ENCODE results near the gene MARCHF10.

MARCHF10 gene

GRCh38 chr17:62797959-62798358 is 10.2 kb downstream of the MARCHF10 start:
- Histone ChIP-seq H3K23ac (ENCODE audit: low read length in 2 of 2) (no peak overlapping the region), H3K9ac (ENCODE audit: low read length) (no peak overlapping the region), H3K4me2 (ENCODE audit: low read length, poor library complexity, severe bottlenecking) (no peak overlapping the region), H2BK12ac (ENCODE audit: low read length in 2 of 2) (no peak overlapping the region), H3K27me3 (ENCODE audit: control insufficient read depth in 1 of 2, insufficient read depth in 1 of 2, low read length in 2 of 2) (peaks cover 0 to 15% of the 10 kb centered on the region in 2 experiments), H3K4me3 (ENCODE audit: insufficient read depth in 1 of 2, low read depth in 1 of 2, low read length in 2 of 2) (no peak overlapping the region), H2BK15ac (ENCODE audit: low read depth, poor library complexity, severe bottlenecking) (no peak overlapping the region), H3K79me1 (replicated peaks; ENCODE audit: low read length, poor library complexity, severe bottlenecking) (no peaks in the 10 kb centered on the region), H3K36me3 (ENCODE audit: control insufficient read depth in 1 of 2, insufficient read depth in 2 of 2, low read depth in 1 of 2, low read length in 2 of 2) (no peaks in the 10 kb centered on the region), H2BK120ac (ENCODE audit: low read depth, low read length) (no peak overlapping the region), H4K8ac (ENCODE audit: low read length) (no peak overlapping the region), H3K9me3 (ENCODE audit: control insufficient read depth, low read length) (no peaks in the 10 kb centered on the region), H2BK5ac (ENCODE audit: low read depth, low read length, poor library complexity, severe bottlenecking) (no peak overlapping the region), H3K27ac (ENCODE audit: low read length, poor library complexity, severe bottlenecking) (no peak overlapping the region), H3K18ac (ENCODE audit: low read depth in 1 of 2, low read length in 2 of 2) (no peak overlapping the region), H3K14ac (ENCODE audit: low read length in 2 of 2) (no peak overlapping the region), H3K4ac (ENCODE audit: low read depth in 1 of 2, low read length in 2 of 2) (no peak overlapping the region), H2AK5ac (ENCODE audit: low read length, severe bottlenecking) (no peak overlapping the region), H3K4me1 (ENCODE audit: control insufficient read depth, insufficient read depth, low read depth, low read length) (peaks cover 5% of the 10 kb centered on the region), H4K91ac (ENCODE audit: low read length) (no peak overlapping the region), H2AFZ (ENCODE audit: low read depth, low read length) (no peak overlapping the region)
- DNase-seq = peak; percentile 39

GRCh38 chr17:62796291-62796690 is 11.8 kb downstream of the MARCHF10 start:
- H3K14ac ChIP-seq (ENCODE audit: low read length in 2 of 2) = no peak overlapping the region
- no peak overlapping the region for H4K8ac ChIP-seq (ENCODE audit: low read length)
- H4K91ac ChIP-seq (ENCODE audit: low read length) = no peak overlapping the region
- H3K9ac ChIP-seq (ENCODE audit: low read length) = no peak overlapping the region
- no peaks in the 10 kb centered on the region for H3K79me1 ChIP-seq (replicated peaks; ENCODE audit: low read length, poor library complexity, severe bottlenecking)
- H3K27ac ChIP-seq (ENCODE audit: low read length, poor library complexity, severe bottlenecking) = no peak overlapping the region
- H2AFZ ChIP-seq (ENCODE audit: low read depth, low read length) = no peak overlapping the region
- 88% methylated on average over 1 of the region's 1 CpG for WGBS
- no peak overlapping the region for H2BK15ac ChIP-seq (ENCODE audit: low read depth, poor library complexity, severe bottlenecking)
- no peak overlapping the region for H3K4me2 ChIP-seq (ENCODE audit: low read length, poor library complexity, severe bottlenecking)
- no peak overlapping the region for H2AK5ac ChIP-seq (ENCODE audit: low read length, severe bottlenecking)
- peaks cover 0 to 4% of the 10 kb centered on the region in 2 experiments for H3K27me3 ChIP-seq (ENCODE audit: control insufficient read depth in 1 of 2, insufficient read depth in 1 of 2, low read length in 2 of 2)
- no peaks in the 10 kb centered on the region for H3K9me3 ChIP-seq (ENCODE audit: control insufficient read depth, low read length)
- no peak for DNase-seq
- H2BK120ac ChIP-seq (ENCODE audit: low read depth, low read length) = no peak overlapping the region
- no peak overlapping the region for H3K18ac ChIP-seq (ENCODE audit: low read depth in 1 of 2, low read length in 2 of 2)
- H3K36me3 ChIP-seq (ENCODE audit: control insufficient read depth in 1 of 2, insufficient read depth in 2 of 2, low read depth in 1 of 2, low read length in 2 of 2) = no peaks in the 10 kb centered on the region
- no peak overlapping the region for H2BK5ac ChIP-seq (ENCODE audit: low read depth, low read length, poor library complexity, severe bottlenecking)
- no peak overlapping the region for H3K4ac ChIP-seq (ENCODE audit: low read depth in 1 of 2, low read length in 2 of 2)
- no peak overlapping the region for H2BK12ac ChIP-seq (ENCODE audit: low read length in 2 of 2)
- H3K23ac ChIP-seq (ENCODE audit: low read length in 2 of 2) = no peak overlapping the region
- H3K4me3 ChIP-seq (ENCODE audit: insufficient read depth in 1 of 2, low read depth in 1 of 2, low read length in 2 of 2) = no peak overlapping the region
- H3K4me1 ChIP-seq (ENCODE audit: control insufficient read depth, insufficient read depth, low read depth, low read length) = peaks cover 12% of the 10 kb centered on the region

- Histone ChIP-seq H3K4me2 (ENCODE audit: low read length, poor library complexity, severe bottlenecking) (no peak overlapping the region), H3K14ac (ENCODE audit: low read length in 2 of 2) (no peak overlapping the region), H4K8ac (ENCODE audit: low read length) (no peak overlapping the region), H2BK120ac (ENCODE audit: low read depth, low read length) (no peak overlapping the region), H3K9ac (ENCODE audit: low read length) (no peak overlapping the region), H2BK15ac (ENCODE audit: low read depth, poor library complexity, severe bottlenecking) (no peak overlapping the region), H3K23ac (ENCODE audit: low read length in 2 of 2) (no peak overlapping the region), H2BK12ac (ENCODE audit: low read length in 2 of 2) (no peak overlapping the region), H3K36me3 (ENCODE audit: control insufficient read depth in 1 of 2, insufficient read depth in 2 of 2, low read depth in 1 of 2, low read length in 2 of 2) (no peaks in the 10 kb centered on the region), H2BK5ac (ENCODE audit: low read depth, low read length, poor library complexity, severe bottlenecking) (no peak overlapping the region), H3K4me1 (ENCODE audit: control insufficient read depth, insufficient read depth, low read depth, low read length) (peaks cover 16% of the 10 kb centered on the region), H3K27ac (ENCODE audit: low read length, poor library complexity, severe bottlenecking) (no peak overlapping the region), H2AK5ac (ENCODE audit: low read length, severe bottlenecking) (peak overlapping the region; percentile 61), H3K18ac (ENCODE audit: low read depth in 1 of 2, low read length in 2 of 2) (no peak overlapping the region), H4K91ac (ENCODE audit: low read length) (no peak overlapping the region), H2AFZ (ENCODE audit: low read depth, low read length) (no peak overlapping the region), H3K4me3 (ENCODE audit: insufficient read depth in 1 of 2, low read depth in 1 of 2, low read length in 2 of 2) (no peak overlapping the region), H3K9me3 (ENCODE audit: control insufficient read depth, low read length) (no peaks in the 10 kb centered on the region), H3K4ac (ENCODE audit: low read depth in 1 of 2, low read length in 2 of 2) (no peak overlapping the region), H3K27me3 (ENCODE audit: control insufficient read depth in 1 of 2, insufficient read depth in 1 of 2, low read length in 2 of 2) (no peaks in the 10 kb centered on the region), H3K79me1 (replicated peaks; ENCODE audit: low read length, poor library complexity, severe bottlenecking) (no peaks in the 10 kb centered on the region)
- DNase-seq = no peak
- WGBS = 88% methylated on average over 2 of the region's 4 CpGs
Measured at GRCh38 chr17:62794666-62794971, 13.5 kb downstream of the MARCHF10 start.

- no peak for DNase-seq
- Histone ChIP-seq H3K23ac (ENCODE audit: low read length in 2 of 2) (no peak overlapping the region), H2BK15ac (ENCODE audit: low read depth, poor library complexity, severe bottlenecking) (no peak overlapping the region), H3K18ac (ENCODE audit: low read depth in 1 of 2, low read length in 2 of 2) (peak overlapping the region in 1 of 2 experiments; percentile 51), H3K27me3 (ENCODE audit: control insufficient read depth in 1 of 2, insufficient read depth in 1 of 2, low read length in 2 of 2) (no peaks in the 10 kb centered on the region), H3K4me3 (ENCODE audit: insufficient read depth in 1 of 2, low read depth in 1 of 2, low read length in 2 of 2) (no peak overlapping the region), H3K9ac (ENCODE audit: low read length) (no peak overlapping the region), H3K4me1 (ENCODE audit: control insufficient read depth, insufficient read depth, low read depth, low read length) (peaks cover 16% of the 10 kb centered on the region), H3K36me3 (ENCODE audit: control insufficient read depth in 1 of 2, insufficient read depth in 2 of 2, low read depth in 1 of 2, low read length in 2 of 2) (no peaks in the 10 kb centered on the region), H2BK12ac (ENCODE audit: low read length in 2 of 2) (peak overlapping the region in 1 of 2 experiments; percentile 35), H3K79me1 (replicated peaks; ENCODE audit: low read length, poor library complexity, severe bottlenecking) (no peaks in the 10 kb centered on the region), H3K14ac (ENCODE audit: low read length in 2 of 2) (peak overlapping the region in 1 of 2 experiments; percentile 94), H3K27ac (ENCODE audit: low read length, poor library complexity, severe bottlenecking) (no peak overlapping the region), H3K9me3 (ENCODE audit: control insufficient read depth, low read length) (no peaks in the 10 kb centered on the region), H2BK120ac (ENCODE audit: low read depth, low read length) (no peak overlapping the region), H2AK5ac (ENCODE audit: low read length, severe bottlenecking) (peak overlapping the region; percentile 61), H3K4me2 (ENCODE audit: low read length, poor library complexity, severe bottlenecking) (no peak overlapping the region), H4K8ac (ENCODE audit: low read length) (no peak overlapping the region), H2BK5ac (ENCODE audit: low read depth, low read length, poor library complexity, severe bottlenecking) (no peak overlapping the region), H3K4ac (ENCODE audit: low read depth in 1 of 2, low read length in 2 of 2) (no peak overlapping the region), H2AFZ (ENCODE audit: low read depth, low read length) (no peak overlapping the region), H4K91ac (ENCODE audit: low read length) (no peak overlapping the region)
- whole genome bisulfite sequencing = 95% methylated on average over 3 of the region's 3 CpGs
Measured at GRCh38 chr17:62793919-62794665, 14.0 kb downstream of the MARCHF10 start.

Measured in mesenchymal stem cell (in vitro differentiated cells and primary cell).